Measurements from ENCODE around the gene VANGL1. TPM values are rescaled to one million over a fixed set of nuclear protein-coding genes. Genes with fewer than 3 reads are reported as not detected.

The VANGL1 gene
- total RNA-seq, 2 experiments from 2014 or later, result 4.2 to 4.4 TPM

GRCh38 chr1:115729756-115730155, 88.0 kb downstream of the VANGL1 start:
- intact Hi-C loops (cut with micrococcal nuclease), result no loop called here
- Mint-ChIP-seq H3K27me3 (peaks cover 3% of the 10 kb centered on the region), H3K4me1 (ENCODE audit: low read depth) (no peaks in the 10 kb centered on the region), H3K27ac (no peak overlapping the region), H3K36me3 (no peaks in the 10 kb centered on the region), H3K4me3 (no peak overlapping the region), H3K9me3 (no peaks in the 10 kb centered on the region)
- no peak for DNase-seq
- ChIA-PET POLR2A (no interaction called here), CTCF (no interaction called here)

DNA sequence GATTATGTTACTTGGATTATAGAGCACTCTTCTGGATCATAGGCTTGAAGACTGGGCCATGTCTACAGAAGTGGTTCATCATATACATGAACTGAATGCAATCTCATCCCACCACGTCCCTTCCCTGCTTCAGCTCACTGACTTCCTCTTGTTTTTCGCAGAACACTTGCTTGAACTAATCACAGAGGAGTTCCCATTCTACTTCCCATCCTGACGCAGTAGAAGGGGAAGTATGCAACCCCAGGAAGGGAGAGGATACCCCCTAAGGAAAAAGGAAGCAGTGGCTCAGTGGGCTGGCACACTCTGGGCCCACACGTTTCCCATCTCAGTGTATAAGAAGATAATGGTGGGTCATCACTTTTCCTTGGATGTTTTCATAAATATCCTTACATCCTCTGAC, 90.5 kb downstream of the VANGL1 start:
- H3K4me3 Mint-ChIP-seq, result no peak overlapping the region
- H3K27ac Mint-ChIP-seq, result no peak overlapping the region
- H3K27me3 Mint-ChIP-seq, result peaks cover 5% of the 10 kb centered on the region
- no peak for DNase-seq
- H3K36me3 Mint-ChIP-seq, result no peaks in the 10 kb centered on the region
- POLR2A ChIA-PET, result no interaction called here
- no peaks in the 10 kb centered on the region for H3K9me3 Mint-ChIP-seq
- CTCF ChIA-PET, result interaction anchor here (1.8 kb wide), 1 partner anchor 26 kb away, joined by 4 read pairs; no protein-coding TSS in a partner anchor
- intact Hi-C loops (cut with micrococcal nuclease), result no loop called here
- no peaks in the 10 kb centered on the region for H3K4me1 Mint-ChIP-seq (ENCODE audit: low read depth)

GRCh38 chr1:115740811-115741210, 99.0 kb downstream of the VANGL1 start:
- Mint-ChIP-seq H3K36me3 (no peaks in the 10 kb centered on the region), H3K27me3 (peaks cover 5% of the 10 kb centered on the region), H3K4me1 (ENCODE audit: low read depth) (no peaks in the 10 kb centered on the region), H3K9me3 (no peaks in the 10 kb centered on the region), H3K4me3 (no peak overlapping the region), H3K27ac (no peak overlapping the region)
- intact Hi-C loops (cut with micrococcal nuclease), result loop anchor here (10.0 kb wide), 1 partner anchor 66 kb away; no protein-coding TSS in a partner anchor
- POLR2A ChIA-PET, result no interaction called here
- CTCF ChIA-PET, result interaction anchor here (2.1 kb wide), 1 partner anchor 34 kb away, joined by 5 read pairs; no protein-coding TSS in a partner anchor
- no peak for DNase-seq

- peaks cover 7% of the 10 kb centered on the region for H3K27me3 Mint-ChIP-seq
- H3K4me1 Mint-ChIP-seq (ENCODE audit: low read depth), result no peaks in the 10 kb centered on the region
- no peak for DNase-seq
- ChIA-PET CTCF (no interaction called here), POLR2A (no interaction called here)
- no peaks in the 10 kb centered on the region for H3K9me3 Mint-ChIP-seq
- no peak overlapping the region for H3K4me3 Mint-ChIP-seq
- no peaks in the 10 kb centered on the region for H3K36me3 Mint-ChIP-seq
- intact Hi-C loops (cut with micrococcal nuclease), result loop anchor here (10.0 kb wide), 1 partner anchor 70 kb away; no protein-coding TSS in a partner anchor
- H3K27ac Mint-ChIP-seq, result no peak overlapping the region
Measured at GRCh38 chr1:115744646-115745275, 103.0 kb downstream of the VANGL1 start.

- CTCF ChIA-PET, result no interaction called here
- Mint-ChIP-seq H3K27ac (no peak overlapping the region), H3K9me3 (no peaks in the 10 kb centered on the region), H3K27me3 (peaks cover 9% of the 10 kb centered on the region), H3K36me3 (no peaks in the 10 kb centered on the region), H3K4me1 (ENCODE audit: low read depth) (no peaks in the 10 kb centered on the region), H3K4me3 (no peak overlapping the region)
- intact Hi-C loops (cut with micrococcal nuclease), result loop anchor here (10.0 kb wide), 1 partner anchor 71 kb away; no protein-coding TSS in a partner anchor
- no peak for DNase-seq
- POLR2A ChIA-PET, result no interaction called here
Measured at GRCh38 chr1:115746021-115746690, 104.4 kb downstream of the VANGL1 start.

Other genes starting within 250 kb of the VANGL1 start
- not detected for gene CASQ2, start 126.7 kb downstream of the VANGL1 start, total RNA-seq
- not detected for gene NHLH2, start 199.2 kb downstream of the VANGL1 start, total RNA-seq

Measured in activated CD4-positive, alpha-beta memory T cell treated with anti-CD3 and anti-CD28 coated beads for 36 hours (primary cell).